Ascending aorta (tissue), 2 donors: ENCODE results near the gene TSPAN15. TPM values are rescaled to one million over a fixed set of nuclear protein-coding genes. Genes with fewer than 3 reads are reported as not detected.
A peak's percentile ranks its signal among the peaks of the same experiment; 100 is the strongest.

ENCODE experiments used
- DNase-seq, 2 donors: peaks; one replicate each; pipeline ENCODE4 v3.0.0-alpha.2; 2019; ENCODE audit warnings: low spot score in 2 of 2
- H3K27ac ChIP-seq, 2 donors: fragments of 200-600 bp; sonication (generic); one replicate each; pipeline ENCODE4 v1.5.1; 2016 to 2017; ENCODE audit warnings: mild to moderate bottlenecking in 1 of 2
- H3K27me3 ChIP-seq: fragments of 200-600 bp; sonication (generic); one replicate; pipeline ENCODE4 v1.5.1; 2017
- H3K36me3 ChIP-seq, 2 donors: fragments of 200-600 bp; sonication (generic); one replicate each; pipeline ENCODE4 v1.5.1; 2016
- H3K4me1 ChIP-seq, 2 donors: fragments of 200-600 bp; sonication (generic); one replicate each; pipeline ENCODE4 v1.5.1; 2016 to 2017; ENCODE audit warnings: mild to moderate bottlenecking in 1 of 2
- H3K4me3 ChIP-seq, 2 donors: fragments of 200-600 bp; sonication (generic); one replicate each; pipeline ENCODE4 v1.5.1; 2016 to 2017; ENCODE audit warnings: mild to moderate bottlenecking in 1 of 2
- H3K9me3 ChIP-seq, 2 donors: fragments of 200-600 bp; sonication (generic); one replicate each; pipeline ENCODE4 v1.5.1; 2016
- CTCF ChIP-seq, 3 experiments: fragments of 200-600 bp in 2 of 3; fragments of 450-650 bp in 1 of 3; sonication (generic) in 2 of 3; IDR thresholded peaks; one replicate each; pipeline ENCODE4 v1.5.1; 2016 to 2019; ENCODE audit warnings: antibody characterized with exemption in 3 of 3, mild to moderate bottlenecking in 1 of 3, moderate library complexity in 1 of 3
- intact Hi-C: fragments of 100-400 bp; cut with DNase I; formaldehyde crosslinking; loops from one replicate; pipeline ENCODE4 v1.15.1; 2023
- total RNA-seq: library from RNA; depleted of rRNA; stranded (reverse); fragments of >200 nt; gene quantifications from one replicate; pipeline ENCODE4 v1.1.0, GENCODE V29; 2016

TSPAN15 gene
- total RNA-seq, 1 donor from 2014 or later: 31.9 TPM

- Histone ChIP-seq H3K36me3 (peaks cover 0 to 4% of the 10 kb centered on the region in 2 donors), H3K27me3 (no peaks in the 10 kb centered on the region), H3K27ac (peak overlapping the region; percentile 91 to 95), H3K4me1 (peaks cover 5 to 24% of the 10 kb centered on the region in 2 donors), H3K9me3 (no peaks in the 10 kb centered on the region), H3K4me3 (peak overlapping the region; percentile 39 to 62)
- DNase-seq: no peak
- intact Hi-C loops: loop anchor here (2.0 to 5.0 kb wide), 4 partner anchors 90 to 417 kb away; partner anchors contain the start of gene FAM241B
- no peak for TF ChIP-seq CTCF (IDR thresholded peaks at IDR 0.05)
Observed at GRCh38 chr10:69409176-69409495, 42.1 kb upstream of the TSPAN15 start.

- intact Hi-C loops: loop anchor here (2.0 to 5.0 kb wide), 6 partner anchors 91 to 418 kb away; partner anchors contain the start of genes FAM241B and SUPV3L1
- Histone ChIP-seq H3K4me1 (peaks cover 5 to 24% of the 10 kb centered on the region in 2 donors), H3K27ac (peak overlapping the region; percentile 91 to 95)
Observed at GRCh38 chr10:69409968-69410367, 41.3 kb upstream of the TSPAN15 start.

GRCh38 chr10:69410487-69410886 is 40.8 kb upstream of the TSPAN15 start:
- Histone ChIP-seq H3K27me3 (no peaks in the 10 kb centered on the region), H3K4me1 (peaks cover 5 to 24% of the 10 kb centered on the region in 2 donors), H3K9me3 (no peaks in the 10 kb centered on the region), H3K36me3 (no peaks in the 10 kb centered on the region), H3K4me3 (no peak overlapping the region), H3K27ac (peak overlapping the region; percentile 91 to 95)
- TF ChIP-seq CTCF (IDR thresholded peaks at IDR 0.05): no peak
- no peak for DNase-seq
- intact Hi-C loops: loop anchor here (5.0 kb wide), 2 partner anchors 97 to 228 kb away; partner anchors contain the start of gene SUPV3L1

More at GRCh38 chr10:69409968-69410367, 41.3 kb upstream of the TSPAN15 start:
- no peak for TF ChIP-seq CTCF (IDR thresholded peaks at IDR 0.05)
- no peak overlapping the region for H3K4me3 ChIP-seq
- peak in 1 of 2 donors; percentile 77 for DNase-seq
- no peaks in the 10 kb centered on the region for H3K9me3 ChIP-seq
- H3K27me3 ChIP-seq: no peaks in the 10 kb centered on the region
- no peaks in the 10 kb centered on the region for H3K36me3 ChIP-seq

GRCh38 chr10:69411476-69411875 is 39.8 kb upstream of the TSPAN15 start:
- DNase-seq: no peak
- intact Hi-C loops: loop anchor here (5.0 kb wide), 2 partner anchors 96 to 229 kb away; partner anchors contain the start of gene SUPV3L1
- no peak overlapping the region for H3K4me3 ChIP-seq
- H3K9me3 ChIP-seq: no peaks in the 10 kb centered on the region
- TF ChIP-seq CTCF (IDR thresholded peaks at IDR 0.05): no peak
- peaks cover 5 to 17% of the 10 kb centered on the region in 2 donors for H3K4me1 ChIP-seq
- no peaks in the 10 kb centered on the region for H3K36me3 ChIP-seq
- H3K27ac ChIP-seq: peak overlapping the region; percentile 26 to 34
- H3K27me3 ChIP-seq: no peaks in the 10 kb centered on the region

GRCh38 chr10:69412232-69412790 is 39.0 kb upstream of the TSPAN15 start:
- Histone ChIP-seq H3K9me3 (no peaks in the 10 kb centered on the region), H3K27me3 (no peaks in the 10 kb centered on the region), H3K4me1 (peaks cover 0 to 13% of the 10 kb centered on the region in 2 donors), H3K4me3 (no peak overlapping the region), H3K27ac (peak overlapping the region in 1 of 2 donors; percentile 25), H3K36me3 (no peaks in the 10 kb centered on the region)
- no peak for TF ChIP-seq CTCF (IDR thresholded peaks at IDR 0.05)
- intact Hi-C loops: loop anchor here (2.0 to 5.0 kb wide), 3 partner anchors 20 to 230 kb away; partner anchors contain the start of gene SUPV3L1
- no peak for DNase-seq
